HL-60/S4 (cell line): ENCODE results near the gene CCRL2.

Source experiments
- in situ Hi-C: fragments of 300-500 bp; cut with MboI; formaldehyde crosslinking; loops from 2 replicates; pipeline ENCODE4 v1.14.3; 2022; ENCODE audit warnings: low sequenced_read_pairs

CCRL2 gene

GRCh38 chr3:46455231-46456115, 48.4 kb downstream of the CCRL2 start:
- in situ Hi-C loops = no loop called here

GRCh38 chr3:46456118-46456517, 49.1 kb downstream of the CCRL2 start:
- in situ Hi-C loops = no loop called here
